Activated naive CD8-positive, alpha-beta T cell treated with anti-CD3 and anti-CD28 coated beads for 36 hours (primary cell): Measurements from ENCODE around the gene CERT1. TPM values are rescaled to one million over a fixed set of nuclear protein-coding genes. Genes with fewer than 3 reads are reported as not detected.
A peak's percentile ranks its signal among the peaks of the same experiment; 100 is the strongest.

Source experiments
- DNase-seq: peaks from one replicate; pipeline ENCODE4 v3.0.0; 2021
- H3K27ac Mint-ChIP-seq: one replicate; pipeline ENCODE4 v1.8.0; 2022; ENCODE audit warnings: mild to moderate bottlenecking, moderate library complexity, mixed read lengths
- H3K27me3 Mint-ChIP-seq: one replicate; pipeline ENCODE4 v1.8.0; 2022; ENCODE audit warnings: mild to moderate bottlenecking, mixed read lengths
- H3K36me3 Mint-ChIP-seq: one replicate; pipeline ENCODE4 v1.8.0; 2021; ENCODE audit warnings: mild to moderate bottlenecking, mixed read lengths
- H3K4me1 Mint-ChIP-seq: one replicate; pipeline ENCODE4 v1.8.0; 2021; ENCODE audit warnings: mixed read lengths
- H3K4me3 Mint-ChIP-seq: one replicate; pipeline ENCODE4 v1.8.0; 2022; ENCODE audit warnings: mild to moderate bottlenecking, moderate library complexity, mixed read lengths
- H3K9me3 Mint-ChIP-seq: one replicate; pipeline ENCODE4 v1.8.0; 2022; ENCODE audit warnings: mixed read lengths
- total RNA-seq, 2 experiments: library from RNA; stranded (reverse); gene quantifications; one replicate each; pipeline ENCODE4 v1.2.3, GENCODE V29; 2021

CERT1 gene
- total RNA-seq, 2 experiments from 2014 or later = 23.3 to 24.2 TPM

DNA sequence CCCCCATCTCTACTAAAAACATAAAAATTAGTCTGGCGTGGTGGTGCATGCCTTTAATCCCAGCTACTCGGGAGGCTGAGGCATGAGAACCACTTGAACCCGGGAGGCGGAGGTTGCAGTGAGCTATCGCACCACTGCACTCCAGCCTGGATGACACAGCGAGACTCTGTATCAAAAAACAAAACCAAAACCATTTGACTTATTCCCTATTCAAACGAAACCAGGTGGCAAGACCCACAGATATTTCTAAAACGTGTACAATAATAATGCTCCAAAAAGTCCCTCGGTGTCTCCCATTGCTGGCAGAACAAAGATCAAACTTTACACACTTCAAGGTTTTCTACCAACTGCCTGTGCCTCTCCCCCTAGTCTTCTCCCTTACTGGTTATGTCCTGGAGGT is 144.6 kb downstream of the CERT1 start:
- peaks cover 11% of the 10 kb centered on the region for H3K36me3 Mint-ChIP-seq
- H3K4me3 Mint-ChIP-seq = no peak overlapping the region
- H3K27ac Mint-ChIP-seq = no peak overlapping the region
- H3K4me1 Mint-ChIP-seq = peaks cover 4% of the 10 kb centered on the region
- DNase-seq = no peak
- no peaks in the 10 kb centered on the region for H3K9me3 Mint-ChIP-seq
- H3K27me3 Mint-ChIP-seq = no peaks in the 10 kb centered on the region

DNA sequence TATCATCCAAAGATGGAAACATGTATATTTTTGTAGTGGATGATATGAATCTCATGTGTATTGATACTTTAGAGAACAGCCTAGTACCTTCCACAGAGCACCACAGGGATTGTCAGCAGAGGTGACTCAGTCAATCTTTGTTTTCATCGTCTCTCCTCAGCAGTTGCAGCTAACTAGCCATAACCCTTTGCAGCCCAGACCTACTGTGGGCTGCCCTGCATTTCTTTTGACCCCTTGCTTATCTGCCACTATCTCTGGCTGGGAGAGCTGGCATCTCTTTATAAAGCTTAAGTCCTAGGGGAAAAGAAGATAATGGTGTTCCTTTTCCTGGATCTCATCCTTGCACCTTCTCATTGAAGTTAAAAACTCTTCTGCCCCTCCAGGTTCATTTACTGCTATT is 145.7 kb downstream of the CERT1 start:
- Mint-ChIP-seq H3K4me1 (peaks cover 4% of the 10 kb centered on the region), H3K27ac (no peak overlapping the region), H3K4me3 (no peak overlapping the region), H3K9me3 (no peaks in the 10 kb centered on the region), H3K27me3 (no peaks in the 10 kb centered on the region), H3K36me3 (peaks cover 11% of the 10 kb centered on the region)
- DNase-seq = no peak

DNA sequence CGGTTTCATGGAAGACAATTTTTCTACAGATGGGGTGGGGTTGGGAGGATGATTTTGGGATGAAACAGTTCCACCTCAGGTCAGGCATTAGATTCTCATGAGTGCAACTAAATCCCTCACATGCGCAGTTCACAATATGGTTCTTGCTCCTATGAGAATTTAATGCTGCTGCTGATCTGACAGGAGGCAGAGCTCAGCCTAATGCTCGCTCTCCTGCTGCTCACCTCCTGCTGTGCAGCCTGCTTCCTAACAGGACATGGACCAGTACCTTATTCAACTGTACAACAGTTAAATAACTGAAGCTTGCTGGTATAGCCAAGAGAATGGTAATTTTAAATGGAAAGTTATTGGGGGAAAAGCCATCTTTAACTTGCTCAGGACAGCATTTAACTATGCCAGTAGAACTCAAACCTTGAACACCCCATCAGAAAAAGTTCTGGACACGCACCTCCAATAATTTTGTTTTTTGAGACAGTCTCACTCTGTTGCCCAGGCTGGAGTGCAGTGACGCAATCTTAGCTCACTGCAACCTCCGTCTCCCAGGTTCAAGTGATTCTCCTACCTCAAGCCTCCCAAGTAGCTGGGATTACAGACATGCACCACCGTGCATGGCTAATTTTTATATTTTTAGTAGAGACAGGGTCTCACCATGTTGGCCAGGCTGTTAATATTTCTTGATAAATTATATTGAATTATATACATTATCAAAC is 146.7 kb downstream of the CERT1 start:
- Mint-ChIP-seq H3K27ac (peak overlapping the region; percentile 55), H3K36me3 (peaks cover 21% of the 10 kb centered on the region), H3K4me3 (no peak overlapping the region), H3K9me3 (no peaks in the 10 kb centered on the region), H3K27me3 (no peaks in the 10 kb centered on the region), H3K4me1 (peaks cover 4% of the 10 kb centered on the region)
- DNase-seq = no peak

DNA sequence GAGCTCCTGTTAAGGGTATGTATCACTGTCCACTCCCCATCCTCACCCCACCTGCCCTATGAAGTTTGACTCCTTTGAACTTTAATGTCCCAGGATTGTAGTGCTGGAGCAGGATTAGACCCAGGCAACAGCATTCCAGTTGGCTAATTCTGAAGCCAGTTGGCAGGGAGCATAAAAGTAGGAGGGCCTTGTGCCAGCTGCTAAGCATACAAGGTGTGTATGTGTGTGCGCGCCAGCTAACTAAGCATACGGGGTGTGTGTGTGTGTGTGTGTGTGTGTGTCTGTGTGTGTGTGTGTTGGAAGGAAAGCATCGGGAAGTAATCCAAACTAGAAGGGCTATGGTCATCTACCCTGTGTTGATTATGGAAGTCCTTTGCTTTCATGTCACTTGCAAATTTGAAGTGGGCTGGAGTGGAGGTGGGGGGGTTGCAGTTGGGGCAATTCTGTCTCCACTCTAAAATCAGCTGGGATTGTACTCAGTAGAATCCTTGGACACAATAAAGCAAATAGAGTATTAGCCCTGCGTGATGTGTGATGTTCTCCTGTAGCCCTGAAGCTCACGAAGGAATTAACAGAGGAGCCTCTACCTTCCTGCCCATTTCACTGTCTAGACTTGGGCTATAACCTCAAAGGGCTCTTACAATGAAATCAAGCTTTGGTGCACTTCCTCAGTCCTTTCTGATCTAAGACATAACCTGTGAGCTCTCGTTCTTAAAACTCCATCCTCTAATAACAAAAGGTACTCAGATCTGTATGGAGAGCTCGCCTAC is 147.5 kb downstream of the CERT1 start:
- no peaks in the 10 kb centered on the region for H3K9me3 Mint-ChIP-seq
- peaks cover 23% of the 10 kb centered on the region for H3K36me3 Mint-ChIP-seq
- no peaks in the 10 kb centered on the region for H3K27me3 Mint-ChIP-seq
- H3K27ac Mint-ChIP-seq = peak overlapping the region; percentile 55
- H3K4me1 Mint-ChIP-seq = peaks cover 4% of the 10 kb centered on the region
- DNase-seq = no peak
- H3K4me3 Mint-ChIP-seq = no peak overlapping the region

DNA sequence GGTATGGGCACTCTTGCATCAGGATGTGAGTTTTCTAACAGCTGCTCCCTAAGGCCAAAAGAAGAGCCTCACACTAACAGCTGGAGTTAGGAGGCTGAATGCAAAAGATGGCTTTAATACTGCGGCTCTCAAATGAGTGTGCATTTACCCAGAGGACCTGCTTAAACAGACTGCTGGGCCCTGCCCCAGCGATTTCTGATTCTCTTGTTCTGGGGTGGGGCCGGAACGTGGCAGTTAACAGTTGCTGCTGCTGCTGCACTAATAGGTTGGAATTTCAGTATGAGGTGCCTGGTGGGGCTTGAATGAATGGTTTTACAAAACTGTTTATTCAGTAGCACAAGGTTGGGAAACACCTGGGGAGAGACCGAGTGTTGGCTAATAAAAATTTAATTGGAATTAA is 148.3 kb downstream of the CERT1 start:
- H3K36me3 Mint-ChIP-seq = peaks cover 24% of the 10 kb centered on the region
- no peak for DNase-seq
- no peak overlapping the region for H3K4me3 Mint-ChIP-seq
- no peak overlapping the region for H3K27ac Mint-ChIP-seq
- no peaks in the 10 kb centered on the region for H3K27me3 Mint-ChIP-seq
- peaks cover 4% of the 10 kb centered on the region for H3K4me1 Mint-ChIP-seq
- no peaks in the 10 kb centered on the region for H3K9me3 Mint-ChIP-seq

DNA sequence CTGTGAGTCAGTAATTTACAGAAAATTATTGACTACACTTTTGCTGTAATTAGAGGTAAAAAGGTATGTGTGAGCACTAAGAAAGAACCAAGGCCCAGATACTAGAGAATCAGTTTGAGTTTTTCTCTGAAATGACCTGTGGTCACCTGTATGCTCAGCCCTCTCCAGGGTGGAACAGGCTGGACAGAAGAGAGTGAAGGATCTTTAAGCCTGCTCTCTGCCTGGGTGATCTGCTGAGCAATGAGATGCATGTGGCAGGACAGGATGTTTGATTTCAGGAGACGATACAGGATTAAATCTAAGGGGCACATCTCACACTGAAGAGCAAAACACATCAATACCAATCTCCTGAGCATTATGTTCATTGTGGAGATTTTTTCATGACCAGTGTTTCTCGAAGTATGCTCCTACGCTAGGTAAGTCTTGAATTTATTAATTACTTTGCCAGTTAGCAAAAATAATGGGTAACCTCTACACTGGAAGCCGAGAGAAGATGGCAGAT is 148.9 kb downstream of the CERT1 start:
- no peak overlapping the region for H3K27ac Mint-ChIP-seq
- H3K27me3 Mint-ChIP-seq = no peaks in the 10 kb centered on the region
- H3K4me3 Mint-ChIP-seq = no peak overlapping the region
- peaks cover 26% of the 10 kb centered on the region for H3K36me3 Mint-ChIP-seq
- no peaks in the 10 kb centered on the region for H3K9me3 Mint-ChIP-seq
- DNase-seq = no peak
- H3K4me1 Mint-ChIP-seq = peaks cover 4% of the 10 kb centered on the region

DNA sequence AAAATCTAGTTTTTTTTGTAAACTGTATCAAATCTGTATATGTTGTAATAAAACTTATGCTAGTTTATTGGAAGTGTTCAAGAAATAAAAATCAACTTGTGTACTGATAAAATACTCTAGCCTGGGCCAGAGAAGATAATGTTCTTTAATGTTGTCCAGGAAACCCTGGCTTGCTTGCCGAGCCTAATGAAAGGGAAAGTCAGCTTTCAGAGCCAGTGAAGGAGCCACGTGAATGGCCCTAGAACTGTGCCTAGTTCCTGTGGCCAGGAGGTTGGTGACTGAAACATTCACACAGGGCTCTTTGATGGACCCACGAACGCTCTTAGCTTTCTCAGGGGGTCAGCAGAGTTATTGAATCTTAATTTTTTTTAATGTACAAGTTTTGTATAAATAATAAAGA is 150.1 kb downstream of the CERT1 start:
- Mint-ChIP-seq H3K9me3 (no peaks in the 10 kb centered on the region), H3K27me3 (no peaks in the 10 kb centered on the region), H3K27ac (no peak overlapping the region), H3K4me3 (no peak overlapping the region), H3K4me1 (no peaks in the 10 kb centered on the region), H3K36me3 (peaks cover 33% of the 10 kb centered on the region)
- no peak for DNase-seq

DNA sequence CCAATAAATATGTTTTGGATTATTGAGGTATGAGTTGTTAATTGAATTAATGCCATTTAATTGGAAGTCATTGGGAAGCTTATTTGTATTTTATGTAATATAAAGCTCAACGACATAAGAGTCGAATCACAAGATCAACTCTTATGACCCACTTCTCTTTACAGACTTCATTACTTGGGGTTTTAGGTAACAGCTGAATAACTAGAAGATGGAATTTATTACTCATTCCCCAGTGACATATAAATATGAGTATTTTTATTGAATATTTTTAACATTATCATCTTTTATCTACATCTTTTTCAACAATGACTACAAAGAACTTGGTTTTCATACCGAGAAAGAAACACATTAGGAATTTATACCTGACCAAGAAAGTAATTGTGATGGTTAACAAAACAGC is 153.3 kb downstream of the CERT1 start:
- H3K36me3 Mint-ChIP-seq = peaks cover 44% of the 10 kb centered on the region
- H3K4me3 Mint-ChIP-seq = no peak overlapping the region
- no peak for DNase-seq
- H3K4me1 Mint-ChIP-seq = no peaks in the 10 kb centered on the region
- H3K27ac Mint-ChIP-seq = no peak overlapping the region
- no peaks in the 10 kb centered on the region for H3K27me3 Mint-ChIP-seq
- H3K9me3 Mint-ChIP-seq = no peaks in the 10 kb centered on the region

DNA sequence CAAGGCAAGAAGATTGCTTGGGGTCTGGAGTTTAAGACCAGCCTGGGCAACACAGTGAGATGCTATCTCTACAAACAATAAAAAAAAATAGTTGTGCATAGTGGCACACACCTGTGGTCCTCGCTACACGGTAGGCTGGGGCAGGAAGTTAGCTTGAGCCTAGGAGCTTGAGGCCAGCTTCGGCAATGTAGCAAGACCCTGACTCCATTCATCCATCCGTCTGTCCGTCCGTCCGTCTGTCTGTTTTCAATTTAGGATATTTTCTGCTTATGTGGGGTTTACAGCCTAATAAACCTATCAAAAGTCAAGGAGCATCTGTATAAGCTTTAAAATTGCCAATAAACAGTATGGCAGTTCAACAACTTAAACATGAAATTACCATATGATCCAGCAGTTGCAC is 154.7 kb downstream of the CERT1 start:
- no peaks in the 10 kb centered on the region for H3K27me3 Mint-ChIP-seq
- H3K4me3 Mint-ChIP-seq = no peak overlapping the region
- DNase-seq = no peak
- H3K4me1 Mint-ChIP-seq = peaks cover 1% of the 10 kb centered on the region
- H3K27ac Mint-ChIP-seq = no peak overlapping the region
- peaks cover 40% of the 10 kb centered on the region for H3K36me3 Mint-ChIP-seq
- no peaks in the 10 kb centered on the region for H3K9me3 Mint-ChIP-seq

DNA sequence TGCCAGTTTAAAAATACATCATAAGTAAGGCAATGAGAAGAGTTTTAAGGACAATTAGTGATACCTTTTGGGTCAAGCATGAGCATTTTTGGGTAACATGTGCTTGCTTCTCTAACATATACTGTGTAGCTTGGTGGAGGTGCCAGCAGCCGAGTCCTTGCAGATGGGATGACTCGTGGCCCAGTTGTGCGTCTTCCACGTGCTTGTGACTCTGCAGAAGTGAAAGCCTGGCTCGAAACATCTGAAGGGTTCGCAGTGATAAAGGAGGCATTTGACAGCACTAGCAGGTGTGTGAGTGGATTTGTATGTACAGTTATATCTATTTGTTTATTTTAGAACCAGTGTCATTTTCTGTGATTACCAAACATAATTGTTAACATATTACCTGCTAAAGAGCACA is 156.2 kb downstream of the CERT1 start:
- DNase-seq = no peak
- peaks cover 14% of the 10 kb centered on the region for H3K4me1 Mint-ChIP-seq
- peaks cover 48% of the 10 kb centered on the region for H3K36me3 Mint-ChIP-seq
- no peaks in the 10 kb centered on the region for H3K27me3 Mint-ChIP-seq
- H3K4me3 Mint-ChIP-seq = no peak overlapping the region
- H3K9me3 Mint-ChIP-seq = no peaks in the 10 kb centered on the region
- H3K27ac Mint-ChIP-seq = no peak overlapping the region

DNA sequence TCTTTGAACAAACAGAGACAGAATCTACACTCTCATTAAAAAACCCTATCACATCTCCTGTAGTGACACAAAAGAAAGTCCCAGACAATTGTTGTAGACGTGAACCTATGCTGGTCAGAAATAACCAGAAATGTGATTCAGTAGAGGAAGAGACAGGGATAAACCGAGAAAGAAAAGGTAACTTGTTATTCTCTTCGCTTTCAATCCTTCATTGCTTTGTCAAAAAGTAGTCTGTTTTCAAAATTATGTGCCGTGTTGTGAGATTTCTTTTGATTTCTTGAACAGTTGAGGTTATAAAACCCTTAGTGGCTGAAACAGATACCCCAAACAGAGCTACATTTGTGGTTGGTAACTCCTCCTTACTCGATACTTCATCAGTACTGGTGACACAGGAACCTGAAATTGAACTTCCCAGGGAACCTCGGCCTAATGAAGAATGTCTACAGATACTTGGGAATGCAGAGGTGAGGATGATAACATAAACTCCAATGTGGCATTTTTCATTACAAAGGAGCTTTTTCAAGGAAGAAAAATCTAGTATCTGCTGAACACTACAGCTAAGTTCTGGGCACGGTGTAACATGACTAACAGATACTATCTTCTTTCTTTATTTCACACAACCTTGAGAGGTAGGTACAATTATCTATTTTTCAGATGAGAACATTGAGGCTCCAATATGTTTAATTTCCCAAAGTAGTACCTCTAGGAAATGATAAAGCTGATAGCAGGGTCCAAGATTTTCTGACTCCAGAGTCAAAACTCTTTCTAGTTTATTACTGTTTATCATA is 160.1 kb downstream of the CERT1 start:
- no peak for DNase-seq
- peaks cover 14% of the 10 kb centered on the region for H3K4me1 Mint-ChIP-seq
- H3K36me3 Mint-ChIP-seq = peaks cover 44% of the 10 kb centered on the region
- H3K4me3 Mint-ChIP-seq = no peak overlapping the region
- no peaks in the 10 kb centered on the region for H3K27me3 Mint-ChIP-seq
- H3K9me3 Mint-ChIP-seq = no peaks in the 10 kb centered on the region
- H3K27ac Mint-ChIP-seq = peak overlapping the region; percentile 59

DNA sequence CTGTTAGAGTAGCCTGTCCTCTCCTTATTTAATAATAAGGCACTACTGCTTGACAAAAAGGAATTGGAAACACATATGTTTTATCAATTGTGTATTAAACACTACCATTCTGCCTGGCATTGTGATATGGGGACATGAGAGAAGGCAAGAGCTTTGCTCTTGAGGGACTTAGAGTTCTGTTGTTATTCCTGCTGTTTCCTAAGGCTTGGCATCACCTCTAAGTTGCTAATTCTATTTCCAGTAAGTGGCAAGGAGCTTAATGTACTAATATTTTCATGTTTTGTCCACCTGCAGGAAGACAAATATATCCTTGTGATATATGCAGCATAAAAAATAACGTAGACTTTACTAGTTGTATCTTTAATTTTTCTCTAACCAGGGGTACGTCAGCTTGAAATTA is 161.8 kb downstream of the CERT1 start:
- no peaks in the 10 kb centered on the region for H3K27me3 Mint-ChIP-seq
- DNase-seq = no peak
- H3K36me3 Mint-ChIP-seq = peaks cover 43% of the 10 kb centered on the region
- H3K27ac Mint-ChIP-seq = no peak overlapping the region
- peaks cover 14% of the 10 kb centered on the region for H3K4me1 Mint-ChIP-seq
- H3K4me3 Mint-ChIP-seq = no peak overlapping the region
- H3K9me3 Mint-ChIP-seq = no peaks in the 10 kb centered on the region

DNA sequence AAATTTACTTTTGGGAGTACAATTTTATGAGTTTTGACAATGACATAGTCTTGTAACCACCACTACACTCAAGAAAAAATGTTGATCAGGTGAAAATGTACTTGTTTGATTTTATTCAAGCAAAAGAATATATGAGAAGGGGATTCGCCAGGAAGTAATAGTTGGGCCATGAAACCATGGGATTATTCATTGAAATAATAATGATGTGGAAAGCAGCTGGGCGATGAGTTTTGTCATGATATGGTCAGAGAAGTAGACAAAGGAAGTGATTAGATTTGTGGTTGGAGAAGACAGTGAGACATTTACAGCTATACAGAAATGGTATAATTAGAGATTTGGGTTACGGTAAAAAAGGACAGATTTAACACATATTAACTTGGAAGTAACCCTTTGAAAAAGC is 163.2 kb downstream of the CERT1 start:
- Mint-ChIP-seq H3K9me3 (no peaks in the 10 kb centered on the region), H3K4me3 (no peak overlapping the region), H3K36me3 (peaks cover 43% of the 10 kb centered on the region), H3K4me1 (peaks cover 14% of the 10 kb centered on the region), H3K27ac (no peak overlapping the region), H3K27me3 (no peaks in the 10 kb centered on the region)
- DNase-seq = no peak

DNA sequence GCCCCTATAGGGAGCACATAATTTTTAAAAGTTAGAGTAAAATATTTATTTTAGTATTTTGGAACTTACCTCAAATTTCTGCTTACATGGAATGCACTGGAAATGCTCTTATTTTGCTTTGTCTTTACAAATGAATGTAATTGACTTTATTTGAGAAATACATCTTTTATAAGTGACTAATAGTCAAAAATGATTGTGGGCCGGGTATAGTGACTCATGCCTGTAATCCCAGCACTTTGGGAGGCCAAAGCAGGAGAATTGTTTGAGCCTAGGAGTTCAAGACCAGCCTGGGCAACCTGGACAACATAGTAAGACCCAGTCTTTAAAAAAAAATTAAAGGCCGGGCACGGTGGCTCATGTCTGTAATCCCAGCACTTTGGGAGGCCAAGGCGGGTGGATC is 168.6 kb downstream of the CERT1 start:
- Mint-ChIP-seq H3K4me3 (no peak overlapping the region), H3K36me3 (peaks cover 19% of the 10 kb centered on the region), H3K27ac (no peak overlapping the region), H3K9me3 (no peaks in the 10 kb centered on the region), H3K27me3 (no peaks in the 10 kb centered on the region), H3K4me1 (peaks cover 34% of the 10 kb centered on the region)
- no peak for DNase-seq

DNA sequence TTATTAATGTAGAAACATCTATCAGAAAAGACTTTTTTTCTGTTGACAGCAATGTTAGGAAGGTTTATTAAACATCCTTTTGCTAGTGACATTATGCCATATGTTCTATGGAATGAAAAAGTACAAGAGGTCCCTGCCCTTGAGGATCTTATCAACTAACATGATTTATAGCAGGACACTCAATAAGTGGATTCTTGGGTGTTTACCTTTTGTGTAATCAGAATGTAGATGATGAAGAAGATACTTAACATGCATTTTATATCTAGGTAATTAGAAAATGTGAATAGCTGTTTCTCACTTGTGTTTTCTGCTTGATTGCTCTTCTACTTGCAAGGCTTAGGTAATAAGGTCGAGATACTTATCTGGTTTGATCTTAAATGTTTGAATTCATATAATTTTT is 169.5 kb downstream of the CERT1 start:
- DNase-seq = no peak
- H3K27ac Mint-ChIP-seq = no peak overlapping the region
- no peak overlapping the region for H3K4me3 Mint-ChIP-seq
- no peaks in the 10 kb centered on the region for H3K27me3 Mint-ChIP-seq
- no peaks in the 10 kb centered on the region for H3K9me3 Mint-ChIP-seq
- peaks cover 37% of the 10 kb centered on the region for H3K4me1 Mint-ChIP-seq
- H3K36me3 Mint-ChIP-seq = peaks cover 19% of the 10 kb centered on the region
